Daoy (cell line): ENCODE measurements around the gene NPAS3. TPM values are rescaled to one million over a fixed set of nuclear protein-coding genes. Genes with fewer than 3 reads are reported as not detected.

Source experiments
- DNase-seq: peaks from one replicate; pipeline ENCODE4 v3.0.0-alpha.2; 2015; ENCODE audit warnings: low read depth
- total RNA-seq: library from RNA; depleted of rRNA; stranded (reverse); fragments of >200 nt; shearing (Covaris generic); gene quantifications from 2 replicates; pipeline ENCODE4 v1.2.3, GENCODE V29; 2014

NPAS3 gene
- total RNA-seq, 1 experiment from 2014 or later, result 1.9 TPM

DNA sequence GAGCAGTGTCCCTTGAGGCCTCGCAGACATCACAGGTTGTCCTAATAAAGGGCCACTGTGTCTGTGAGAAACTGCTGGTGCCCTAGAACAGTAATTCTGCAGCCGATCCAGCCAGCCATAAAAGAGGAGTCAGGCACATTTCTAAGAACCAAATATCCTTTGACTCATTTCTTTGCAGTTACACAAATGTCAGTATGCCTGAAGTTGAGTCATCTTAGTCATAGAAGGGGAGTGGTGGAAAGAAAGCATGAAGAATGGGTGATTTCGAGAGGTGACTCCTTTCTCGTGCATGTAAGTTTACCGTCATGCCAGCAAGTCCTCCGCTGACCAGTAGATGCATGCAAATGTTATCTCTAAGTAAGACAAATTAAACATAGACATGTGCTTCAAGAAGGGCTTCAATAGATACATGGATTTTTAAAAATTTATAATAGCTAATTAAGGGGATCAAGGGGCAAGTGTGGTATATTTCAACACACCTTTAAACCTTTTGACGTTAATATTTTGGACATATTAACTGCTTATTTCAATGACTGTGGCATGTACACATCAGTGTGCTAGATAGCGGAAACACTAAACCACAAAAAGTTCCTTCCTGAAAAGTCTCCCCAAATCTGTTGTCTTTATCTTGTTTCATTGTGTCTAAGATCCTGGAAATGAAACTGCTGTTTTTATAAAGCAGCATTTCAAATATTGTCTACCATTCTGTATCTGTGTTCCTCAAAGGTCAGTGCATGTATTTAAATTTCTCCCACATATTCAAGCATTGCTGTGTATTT, 497.4 kb downstream of the NPAS3 start:
- DNase-seq, result peak; percentile 84

DNA sequence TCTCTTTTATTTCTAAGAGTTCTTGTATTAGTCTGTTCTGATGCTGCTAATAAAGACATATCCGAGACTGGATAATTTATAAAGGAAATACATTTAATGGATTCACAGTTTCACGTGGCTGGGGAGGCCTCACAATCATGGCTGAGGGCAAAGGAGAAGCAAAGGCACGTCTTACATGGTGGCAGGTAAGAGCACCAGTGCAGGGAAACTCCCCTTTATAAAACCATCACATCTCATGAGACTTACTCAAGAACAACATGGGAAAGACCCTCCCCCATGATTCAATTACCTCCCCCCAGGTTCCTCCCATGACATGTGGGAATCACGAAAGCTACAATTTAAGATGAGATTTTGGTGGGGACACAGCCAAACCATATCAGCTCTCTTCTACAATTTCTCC, 503.0 kb downstream of the NPAS3 start:
- DNase-seq, result no peak

DNA sequence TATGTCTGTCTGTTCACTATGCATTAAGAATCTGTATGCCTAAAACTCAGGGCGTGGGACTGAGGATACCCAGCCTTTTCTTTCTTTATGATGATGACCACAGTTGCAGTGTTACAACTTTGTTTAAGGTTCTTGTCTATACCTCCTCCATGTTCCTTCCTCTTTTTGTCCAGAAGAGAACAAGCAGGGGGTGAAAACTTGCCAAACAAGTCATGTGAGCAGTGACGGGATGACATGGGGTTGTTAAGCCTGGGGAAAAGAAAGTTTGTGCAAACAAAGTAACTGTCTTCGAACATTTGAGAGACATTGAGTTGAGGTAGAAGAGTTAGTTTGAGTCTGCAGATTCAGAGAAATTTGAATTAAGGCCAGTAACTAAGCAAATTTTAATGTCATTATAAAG, 505.5 kb downstream of the NPAS3 start:
- no peak for DNase-seq

DNA sequence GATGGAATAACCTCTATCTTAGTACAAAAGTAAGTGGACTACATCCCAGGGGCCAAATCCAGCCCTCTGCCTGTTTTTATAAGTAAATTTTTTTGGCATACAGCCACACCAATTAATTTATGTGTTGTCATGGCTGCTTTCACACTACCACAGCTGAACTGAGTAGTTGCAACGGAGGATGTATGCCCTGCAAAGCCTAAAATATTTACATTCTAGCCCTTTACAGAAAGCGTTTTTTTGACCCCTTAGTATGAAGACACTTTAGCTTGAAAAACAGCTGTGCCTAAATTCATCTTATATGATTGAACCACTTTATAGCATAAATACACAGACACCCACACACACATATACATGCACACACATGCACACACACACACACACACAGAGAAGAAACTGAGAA, 510.6 kb downstream of the NPAS3 start:
- DNase-seq, result no peak

DNA sequence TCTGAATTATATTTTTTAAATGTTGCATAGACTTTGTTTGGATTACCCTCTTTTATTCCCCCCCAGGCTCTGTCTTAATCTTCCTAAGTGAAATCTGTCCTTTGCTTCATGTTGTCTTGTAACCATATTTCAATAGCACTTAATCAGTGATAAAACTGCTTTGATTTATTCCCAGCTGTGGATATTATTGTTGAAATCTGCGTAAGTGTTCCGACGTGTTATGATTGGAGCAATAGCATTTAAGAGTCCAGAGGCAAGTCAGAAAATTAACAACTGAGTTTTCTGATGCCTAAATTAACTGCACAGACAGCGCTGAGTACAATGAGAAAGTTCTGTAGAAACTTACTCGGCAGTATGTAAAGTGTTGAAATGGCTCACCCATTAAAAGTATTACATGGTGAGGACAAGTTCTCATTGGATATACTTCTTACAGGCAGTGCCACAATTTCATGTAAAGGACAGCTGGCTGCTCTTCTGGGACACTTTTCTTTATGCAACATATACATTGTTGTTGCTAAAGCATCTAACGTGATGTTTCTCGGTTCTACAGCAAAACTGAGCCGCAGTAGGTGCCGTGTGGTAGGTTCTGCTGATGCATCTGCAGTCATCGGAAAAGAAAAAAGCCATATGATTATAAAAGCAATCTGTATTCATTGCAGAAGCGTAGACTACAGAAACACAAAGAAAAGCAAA, 511.2 kb downstream of the NPAS3 start:
- no peak for DNase-seq

DNA sequence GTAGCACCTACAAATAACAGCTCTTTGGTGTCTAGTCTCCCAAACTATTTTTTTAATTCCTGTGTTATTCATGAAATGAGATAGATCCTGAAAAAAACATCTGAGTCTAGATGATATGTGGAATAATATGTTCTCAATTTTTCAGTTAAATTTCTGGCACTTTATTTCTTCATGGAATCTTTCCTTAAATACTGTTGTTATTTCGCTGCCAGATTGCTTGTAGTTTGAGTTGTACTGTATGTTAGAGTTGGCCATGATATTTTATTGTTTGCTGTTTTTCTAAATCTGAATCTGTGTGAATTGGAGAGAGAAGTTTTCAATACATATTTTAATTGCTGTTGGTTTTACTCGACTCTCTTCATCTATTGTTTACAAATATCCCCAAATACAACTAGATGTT, 511.7 kb downstream of the NPAS3 start:
- no peak for DNase-seq

DNA sequence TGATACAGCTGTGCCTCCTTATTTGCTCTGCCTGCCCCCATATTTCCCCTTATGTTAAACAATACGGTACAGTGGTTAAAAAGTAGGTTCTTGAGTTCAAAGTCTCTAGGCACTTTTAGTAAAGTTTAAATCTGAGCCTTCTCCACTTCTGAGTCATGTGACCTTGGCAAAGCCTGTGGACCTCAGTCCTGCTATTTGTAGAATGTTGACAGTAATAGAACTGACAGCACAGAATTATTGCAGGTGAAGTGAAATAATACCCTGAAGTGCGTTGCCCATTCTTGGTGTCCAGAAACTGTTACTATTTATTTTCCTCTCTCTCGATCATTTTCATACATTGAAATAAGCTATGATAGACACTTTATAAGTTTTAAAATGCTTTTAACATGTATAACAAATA, 512.5 kb downstream of the NPAS3 start:
- DNase-seq, result no peak

DNA sequence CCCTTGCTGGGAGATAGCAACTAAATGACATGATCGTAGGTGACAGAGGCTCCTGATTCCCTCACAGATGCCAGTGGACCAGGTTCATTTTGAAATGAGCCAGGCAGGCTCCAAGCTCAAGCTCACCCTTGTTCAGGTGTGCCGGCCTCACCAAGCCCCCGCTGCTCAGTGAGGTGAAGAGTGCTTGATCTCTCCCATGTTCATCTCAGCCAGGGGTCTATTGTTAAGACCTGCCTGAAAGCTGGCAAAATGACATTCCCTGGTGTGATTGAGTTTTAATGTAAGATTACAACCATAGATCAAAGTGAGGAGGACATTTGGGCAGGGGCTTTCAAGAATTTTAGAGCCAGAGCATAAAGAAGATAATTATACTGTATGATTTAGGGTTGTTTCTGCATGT, 514.3 kb downstream of the NPAS3 start:
- no peak for DNase-seq

DNA sequence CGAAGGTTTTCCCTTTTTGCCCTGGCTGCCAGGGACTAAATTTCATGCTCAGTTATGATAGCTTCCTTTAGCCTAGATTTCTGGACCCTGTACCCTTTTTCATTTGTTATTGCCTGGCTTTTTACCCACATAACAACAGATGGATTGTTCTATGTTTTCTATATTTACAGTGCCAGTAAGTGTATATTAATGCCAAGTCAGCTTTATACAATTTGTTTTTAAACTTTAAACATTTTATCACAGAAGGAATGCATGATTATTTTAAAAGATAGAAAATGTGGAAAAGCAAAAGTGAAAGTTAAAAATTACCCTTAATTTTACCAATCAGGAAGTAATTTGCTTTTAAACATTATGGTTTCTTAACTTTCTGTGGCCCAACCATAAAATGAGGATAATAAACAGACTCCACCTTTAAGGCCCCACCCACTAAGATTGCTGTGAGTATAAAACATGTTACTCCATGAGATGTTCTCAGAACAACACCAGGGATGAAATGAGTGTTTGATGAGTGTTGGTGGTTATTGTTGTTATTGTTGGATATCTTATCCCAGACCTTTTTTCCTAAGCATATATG, 515.4 kb downstream of the NPAS3 start:
- DNase-seq, result no peak

DNA sequence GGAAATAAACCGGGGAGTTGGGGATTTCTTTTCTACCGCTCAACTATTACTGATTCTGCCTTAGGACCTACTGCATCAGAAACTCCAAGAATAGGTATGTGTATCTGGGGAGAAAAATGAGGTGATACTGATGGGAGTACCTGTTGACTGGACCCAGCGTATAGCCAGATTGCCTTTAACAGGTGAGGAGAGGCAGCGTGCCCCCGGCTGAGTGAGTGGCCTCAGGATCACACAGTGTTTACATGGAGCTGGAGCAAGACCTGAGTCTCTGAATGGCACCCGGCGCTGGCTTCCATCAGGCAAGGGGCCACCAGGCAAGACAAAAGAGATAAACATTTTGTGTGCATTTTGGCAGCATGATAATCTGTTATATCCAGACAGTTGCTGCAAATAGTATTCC, 516.0 kb downstream of the NPAS3 start:
- DNase-seq, result no peak

DNA sequence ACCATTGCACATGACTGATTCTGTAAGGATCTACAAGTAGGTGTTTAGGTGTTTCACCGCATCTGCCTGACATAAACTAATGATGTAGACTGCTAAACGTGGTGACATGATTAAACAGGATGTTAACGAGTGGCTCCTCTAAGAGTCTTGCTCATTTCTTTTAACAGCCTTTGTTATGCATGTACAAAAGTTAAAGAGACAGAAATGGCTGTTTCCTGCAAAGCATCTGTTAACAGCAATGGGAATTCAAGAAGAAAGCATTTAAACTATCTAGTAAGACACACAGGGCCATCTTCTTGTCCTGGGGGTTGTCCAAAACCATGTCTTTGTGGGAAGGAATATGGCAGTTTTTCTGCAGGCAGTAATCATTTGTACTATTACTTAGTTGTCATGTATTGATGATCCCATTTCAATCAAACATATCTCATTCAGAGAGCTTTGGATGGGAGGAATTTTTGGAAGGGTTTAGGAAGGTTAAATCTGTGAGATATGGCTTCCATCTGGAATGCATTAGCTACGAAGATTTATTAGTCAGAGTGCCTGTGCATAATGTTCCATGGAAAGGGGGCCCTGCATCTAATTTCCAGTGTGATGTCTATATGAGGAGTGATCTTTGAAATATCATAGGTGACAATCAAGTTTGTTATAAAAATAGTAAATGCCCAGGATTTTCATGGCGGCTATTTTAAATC, 517.1 kb downstream of the NPAS3 start:
- DNase-seq, result no peak

DNA sequence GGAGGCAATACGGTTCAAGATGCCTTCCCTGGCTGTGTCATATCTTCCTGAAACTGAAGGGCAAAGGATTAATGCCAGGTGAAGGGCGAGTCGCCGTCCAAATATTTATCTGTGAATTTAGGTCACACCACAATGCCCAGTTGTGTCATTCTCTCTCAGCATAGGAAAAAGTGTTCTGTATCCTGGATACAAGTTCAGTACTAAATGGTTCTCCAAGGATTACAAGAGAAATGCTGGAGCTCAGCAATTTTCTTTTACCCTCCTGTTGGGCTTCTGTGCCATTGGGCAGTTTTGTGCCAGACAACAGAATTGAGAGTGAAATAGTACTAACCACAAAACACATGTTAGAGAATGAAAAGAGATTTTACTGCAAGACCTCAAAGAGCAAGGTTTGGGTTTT, 518.3 kb downstream of the NPAS3 start:
- peak; percentile 17 for DNase-seq

DNA sequence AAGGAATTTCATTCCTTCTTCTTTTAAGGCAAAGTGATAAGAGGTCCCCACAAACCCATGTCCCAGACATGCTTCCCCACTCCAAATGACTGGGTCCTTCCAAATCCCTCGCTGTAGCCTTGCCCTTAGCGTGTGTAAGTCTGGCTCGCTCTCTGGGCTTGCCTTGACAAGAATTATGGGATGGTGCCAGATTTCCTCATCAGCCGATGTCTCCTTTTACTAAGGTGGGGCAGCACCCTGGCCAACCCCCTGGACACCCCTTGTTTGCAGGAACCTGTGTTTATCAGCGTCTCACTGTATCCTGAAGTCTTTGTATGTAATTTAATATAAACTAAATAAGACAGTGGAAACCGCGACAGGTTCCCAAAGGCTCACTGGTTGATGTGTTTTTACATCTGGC, 518.9 kb downstream of the NPAS3 start:
- no peak for DNase-seq

DNA sequence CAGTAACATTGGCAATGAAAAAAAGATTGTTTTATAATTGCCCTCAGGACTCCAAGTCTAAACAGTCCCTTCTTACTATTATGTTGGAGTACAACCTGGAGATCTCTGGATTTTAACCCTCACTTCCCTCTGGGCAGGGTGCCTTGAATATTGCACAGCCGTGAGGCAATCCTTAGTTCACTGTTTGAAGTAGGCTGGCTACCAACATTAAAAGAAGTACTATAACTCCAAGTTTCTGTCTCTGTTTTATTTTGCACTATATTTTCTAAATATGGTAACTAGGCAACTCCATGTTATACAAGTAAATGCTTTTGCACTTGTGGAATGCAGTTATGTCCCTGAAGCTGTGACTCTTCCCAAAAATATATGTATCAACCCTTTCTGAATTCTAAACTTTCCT, 521.5 kb downstream of the NPAS3 start:
- no peak for DNase-seq

DNA sequence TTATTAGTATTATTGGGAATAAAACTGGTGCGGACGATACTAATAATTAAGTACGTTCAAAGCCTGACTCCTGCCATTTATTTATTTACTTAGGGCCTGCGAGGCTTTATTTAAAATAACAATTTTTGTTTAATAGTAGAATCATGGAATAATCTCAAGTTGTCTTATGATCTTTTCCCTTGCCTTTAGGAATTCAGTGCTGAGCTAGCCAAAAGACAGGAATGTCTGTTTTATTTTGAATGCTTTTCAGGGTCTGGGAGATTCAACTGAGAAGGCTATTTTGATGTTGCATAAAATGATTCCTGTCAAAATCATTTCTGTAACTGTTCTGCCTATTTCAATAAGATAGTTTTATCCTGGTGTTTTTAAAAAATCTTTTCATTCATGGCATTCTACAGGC, 522.4 kb downstream of the NPAS3 start:
- DNase-seq, result no peak

DNA sequence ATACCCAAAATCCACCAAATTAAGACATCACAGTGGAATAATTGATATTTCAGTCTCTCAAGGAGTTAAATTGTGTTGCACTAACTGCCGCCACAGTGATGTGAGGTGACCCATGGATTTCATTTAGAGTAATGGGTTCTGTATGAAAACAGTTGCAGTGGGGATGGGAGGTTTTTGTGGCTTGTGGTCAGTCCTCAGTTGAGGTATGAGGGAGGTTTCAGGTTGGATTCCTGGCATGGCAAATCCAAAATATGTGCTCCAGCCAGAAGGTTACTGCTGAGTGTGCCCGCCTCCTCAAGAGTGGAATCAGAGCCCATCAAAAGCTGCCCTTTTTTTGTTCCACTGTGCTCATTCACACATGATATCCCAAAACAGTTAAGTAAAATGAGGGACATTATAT, 525.1 kb downstream of the NPAS3 start:
- no peak for DNase-seq

DNA sequence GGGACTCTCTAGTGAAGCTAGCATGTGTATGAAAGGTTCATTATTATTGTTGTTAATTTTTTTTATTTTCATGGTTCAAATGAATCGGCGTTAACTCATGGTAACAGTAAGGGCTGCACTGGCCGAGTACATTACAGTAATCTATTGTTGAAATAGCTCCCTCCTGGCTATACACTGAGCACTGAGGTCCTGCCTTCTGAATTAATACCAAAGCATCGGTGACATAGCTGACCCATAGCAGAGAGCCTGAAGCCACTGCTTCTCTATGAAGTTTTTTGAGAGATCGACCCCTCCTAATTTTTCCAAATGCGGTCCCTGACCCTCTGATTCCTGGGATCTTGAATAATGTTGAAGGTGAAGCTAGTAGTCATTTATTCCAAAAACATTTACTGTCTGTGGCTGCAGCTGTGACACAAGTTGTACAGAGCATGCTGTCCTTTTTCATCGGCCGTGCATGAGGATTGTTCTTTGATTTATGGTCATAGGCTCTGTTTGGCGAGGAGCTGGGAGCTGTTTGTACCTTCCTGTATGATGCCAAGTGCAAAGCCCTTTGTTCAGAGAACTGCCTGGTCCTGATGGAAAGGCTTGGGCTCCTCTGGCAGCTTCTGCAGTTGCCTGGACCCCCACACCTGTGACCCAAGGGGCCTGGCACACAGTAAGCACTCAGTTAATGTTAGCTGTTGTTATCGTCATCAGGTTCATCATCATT, 525.7 kb downstream of the NPAS3 start:
- no peak for DNase-seq

DNA sequence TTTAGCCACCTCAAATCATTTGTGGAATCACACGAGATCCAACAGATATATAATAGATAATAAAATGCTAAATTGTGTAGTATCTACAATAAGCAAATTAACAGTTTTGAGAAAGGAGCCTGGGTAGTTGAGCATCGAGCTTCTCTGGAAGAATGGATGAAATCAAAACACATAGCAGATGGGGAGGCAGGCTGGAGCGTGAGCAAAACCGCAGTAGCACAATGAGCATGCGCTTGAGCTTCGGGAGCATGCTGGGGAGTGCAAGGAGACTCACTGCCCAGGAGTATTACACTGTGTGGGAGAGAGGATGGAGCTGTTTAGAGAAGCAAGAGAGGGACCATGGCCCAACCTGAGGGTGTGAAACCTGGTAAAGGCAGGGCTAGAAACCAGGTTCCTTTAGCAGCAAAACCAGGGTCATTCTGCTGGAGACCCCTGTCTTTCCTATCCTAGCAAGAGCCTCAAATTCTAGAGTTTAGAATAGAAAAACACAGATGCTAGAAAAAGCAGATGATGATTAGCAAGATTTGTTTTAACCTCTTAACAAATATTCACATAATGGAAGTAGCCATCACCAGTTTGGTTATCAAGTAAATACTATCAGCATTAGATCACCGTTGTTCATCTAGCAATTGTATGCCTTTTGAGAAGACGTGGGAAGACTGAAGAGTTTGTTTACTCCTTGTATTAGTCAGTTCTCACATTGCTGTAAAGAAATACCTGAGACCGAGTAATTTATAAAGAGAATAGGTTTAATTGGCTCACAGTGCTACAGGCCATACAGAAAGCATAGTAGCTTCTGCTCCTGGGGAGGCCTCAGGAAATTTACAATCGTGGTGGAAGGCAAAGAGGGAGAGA, 527.4 kb downstream of the NPAS3 start:
- peak; percentile 13 for DNase-seq

DNA sequence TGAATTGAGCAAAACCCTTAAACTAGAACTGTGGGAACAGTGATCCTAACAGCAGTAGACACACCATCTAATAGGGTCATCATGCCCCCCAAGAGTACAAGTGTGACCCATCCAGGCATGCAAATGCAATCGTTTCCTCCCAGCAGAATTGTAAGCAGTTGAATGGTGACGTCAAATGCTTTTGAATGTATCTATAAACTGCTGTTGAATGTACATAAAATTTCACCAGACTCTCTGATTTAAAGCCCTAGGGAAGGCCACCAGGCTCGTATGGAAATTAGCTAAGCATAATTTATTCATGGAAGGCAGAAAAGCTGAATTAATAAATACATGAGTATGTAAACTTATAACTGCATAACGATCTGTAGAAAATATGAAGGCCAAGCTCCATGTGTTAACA, 529.3 kb downstream of the NPAS3 start:
- DNase-seq, result no peak

DNA sequence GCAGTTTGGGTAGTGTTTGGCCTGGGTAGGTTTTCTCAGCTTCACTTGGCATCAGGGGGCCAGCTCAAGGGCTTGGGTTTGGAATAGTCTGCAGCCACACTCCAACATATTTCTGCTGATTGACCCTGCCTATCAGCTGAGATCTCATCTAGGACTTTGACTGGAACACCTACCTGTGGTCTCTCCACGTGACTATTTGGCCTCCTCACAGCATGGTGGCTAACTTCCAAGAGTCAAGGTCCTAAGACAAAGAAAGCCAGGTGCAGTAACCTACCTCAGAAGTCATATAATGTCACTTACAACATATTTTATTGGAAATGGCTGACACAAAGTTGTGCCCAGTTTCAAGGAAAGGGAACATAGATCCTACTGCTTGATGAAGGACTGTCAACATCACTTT, 531.2 kb downstream of the NPAS3 start:
- DNase-seq, result no peak

DNA sequence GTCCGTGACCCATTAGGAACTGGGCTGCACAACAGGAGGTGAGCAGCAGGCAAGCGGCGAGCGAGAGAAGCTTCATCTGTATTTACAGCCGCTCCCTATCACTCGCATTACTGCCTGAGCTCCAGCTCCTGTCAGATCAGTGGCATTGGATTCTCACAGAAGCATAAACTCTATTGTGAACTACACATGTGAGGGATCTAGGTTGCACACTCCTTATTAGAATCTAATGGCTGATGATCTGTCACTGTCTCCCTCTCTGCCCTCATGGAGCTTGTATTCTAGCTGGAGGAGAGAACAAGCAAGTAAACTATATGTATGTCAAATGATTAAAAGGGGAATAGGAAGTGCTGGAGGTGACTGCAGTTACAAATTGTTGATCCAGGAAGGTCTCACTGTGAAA, 533.1 kb downstream of the NPAS3 start:
- DNase-seq, result no peak
